Measurements from ENCODE around the gene CETP.

Gene CETP

DNA sequence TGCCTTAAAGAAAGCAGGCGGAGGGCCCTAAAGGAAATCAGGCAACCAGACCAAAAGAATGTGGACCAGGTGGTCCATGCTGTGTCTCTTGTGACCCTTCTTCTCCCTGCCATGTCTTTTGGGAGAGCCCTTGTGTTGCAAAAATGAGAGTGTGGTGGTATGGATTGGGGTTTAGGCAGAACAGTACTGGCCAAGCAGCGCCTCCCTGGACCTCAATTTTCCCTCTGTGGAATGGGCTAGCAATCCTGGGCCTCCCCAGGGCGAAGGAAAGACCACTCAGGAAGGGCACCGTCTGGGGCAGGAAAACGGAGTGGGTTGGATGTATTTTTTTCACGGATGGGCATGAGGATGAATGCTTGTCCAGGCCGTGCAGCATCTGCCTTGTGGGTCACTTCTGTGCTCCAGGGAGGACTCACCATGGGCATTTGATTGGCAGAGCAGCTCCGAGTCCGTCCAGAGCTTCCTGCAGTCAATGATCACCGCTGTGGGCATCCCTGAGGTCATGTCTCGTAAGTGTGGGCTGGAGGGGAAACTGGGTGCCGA lies 20.1 kb downstream of the CETP start:
- TF ChIP-seq CTCF (IDR thresholded peaks at IDR 0.05; ENCODE audit: borderline replicate concordance, control extremely low read depth, extremely low read depth, insufficient read depth, missing control alignments): no peak
- in situ Hi-C loops (cut with MboI; ENCODE audit: low sequenced_read_pairs, unreplicated experiment): no loop called here
- peak; percentile 16 for DNase-seq (ENCODE audit: low spot score)

DNA sequence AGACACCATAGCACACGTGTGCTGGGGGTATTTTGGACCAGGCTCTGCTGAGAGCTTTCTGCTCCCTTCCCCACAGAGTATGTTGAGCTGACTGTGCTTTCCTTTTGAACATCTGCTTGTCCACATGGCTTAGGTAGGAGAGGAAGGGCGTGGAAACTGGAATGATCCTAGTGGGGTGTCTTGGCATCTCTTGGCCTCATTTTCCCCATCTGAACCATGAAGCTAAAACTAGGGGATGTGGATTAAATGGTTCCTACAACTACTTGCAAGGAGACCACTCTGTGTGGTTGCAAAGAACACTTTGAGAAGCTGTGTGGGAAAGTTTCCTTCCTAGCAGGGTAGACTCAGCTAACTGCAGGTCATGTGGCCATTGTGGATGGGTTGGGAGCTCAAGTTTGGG lies 20.9 kb downstream of the CETP start:
- TF ChIP-seq CTCF (IDR thresholded peaks at IDR 0.05; ENCODE audit: borderline replicate concordance, control extremely low read depth, extremely low read depth, insufficient read depth, missing control alignments): no peak
- no peak for DNase-seq (ENCODE audit: low spot score)
- in situ Hi-C loops (cut with MboI; ENCODE audit: low sequenced_read_pairs, unreplicated experiment): no loop called here

DNA sequence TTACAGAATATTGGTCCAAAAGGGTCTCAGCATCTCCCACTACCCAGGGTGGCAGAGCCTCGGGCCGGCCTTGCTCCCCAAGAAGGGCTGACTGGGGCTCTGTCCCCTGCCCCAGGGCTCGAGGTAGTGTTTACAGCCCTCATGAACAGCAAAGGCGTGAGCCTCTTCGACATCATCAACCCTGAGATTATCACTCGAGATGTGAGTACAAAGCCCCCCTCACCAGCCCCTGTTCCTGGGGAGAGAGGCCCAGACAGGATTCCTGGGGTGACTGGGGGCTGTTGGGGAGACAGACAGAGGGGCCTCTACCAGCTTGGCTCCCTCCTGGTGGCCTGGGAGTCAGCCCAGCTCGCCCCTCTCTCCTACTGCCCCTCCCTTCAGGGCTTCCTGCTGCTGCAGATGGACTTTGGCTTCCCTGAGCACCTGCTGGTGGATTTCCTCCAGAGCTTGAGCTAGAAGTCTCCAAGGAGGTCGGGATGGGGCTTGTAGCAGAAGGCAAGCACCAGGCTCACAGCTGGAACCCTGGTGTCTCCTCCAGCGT lies 21.5 kb downstream of the CETP start:
- in situ Hi-C loops (cut with MboI; ENCODE audit: low sequenced_read_pairs, unreplicated experiment): no loop called here
- no peak for TF ChIP-seq CTCF (IDR thresholded peaks at IDR 0.05; ENCODE audit: borderline replicate concordance, control extremely low read depth, extremely low read depth, insufficient read depth, missing control alignments)
- DNase-seq (ENCODE audit: low spot score): no peak

- in situ Hi-C loops (cut with MboI; ENCODE audit: low sequenced_read_pairs, unreplicated experiment): no loop called here
- TF ChIP-seq CTCF (IDR thresholded peaks at IDR 0.05; ENCODE audit: borderline replicate concordance, control extremely low read depth, extremely low read depth, insufficient read depth, missing control alignments): no peak
- DNase-seq (ENCODE audit: low spot score): no peak
These were observed 22.9 kb downstream of the CETP start for GRCh38 chr16:56984639-56985038.

- no peak for TF ChIP-seq CTCF (IDR thresholded peaks at IDR 0.05; ENCODE audit: borderline replicate concordance, control extremely low read depth, extremely low read depth, insufficient read depth, missing control alignments)
These were observed 23.7 kb downstream of the CETP start for GRCh38 chr16:56985288-56985961.

GRCh38 chr16:56985962-56986360 lies 24.2 kb downstream of the CETP start:
- in situ Hi-C loops (cut with MboI; ENCODE audit: low sequenced_read_pairs, unreplicated experiment): no loop called here
- DNase-seq (ENCODE audit: low spot score): peak; percentile 13
- no peak for TF ChIP-seq CTCF (IDR thresholded peaks at IDR 0.05; ENCODE audit: borderline replicate concordance, control extremely low read depth, extremely low read depth, insufficient read depth, missing control alignments)

More at GRCh38 chr16:56985288-56985961, 23.7 kb downstream of the CETP start:
- in situ Hi-C loops (cut with MboI; ENCODE audit: low sequenced_read_pairs, unreplicated experiment): no loop called here
- DNase-seq (ENCODE audit: low spot score): peak; percentile 20
